NT2/D1 (cell line): ENCODE measurements around the gene ALPI.

Experiments
- YY1 ChIP-seq: IDR thresholded peaks from 2 replicates; pipeline ENCODE4 v1.6.1; 2011; ENCODE audit not compliant: insufficient read length, insufficient read depth
- ZNF274 ChIP-seq: IDR thresholded peaks from 2 replicates; pipeline ENCODE4 v1.6.1; 2011; ENCODE audit warnings: mild to moderate bottlenecking, low read depth, low read length

DNA sequence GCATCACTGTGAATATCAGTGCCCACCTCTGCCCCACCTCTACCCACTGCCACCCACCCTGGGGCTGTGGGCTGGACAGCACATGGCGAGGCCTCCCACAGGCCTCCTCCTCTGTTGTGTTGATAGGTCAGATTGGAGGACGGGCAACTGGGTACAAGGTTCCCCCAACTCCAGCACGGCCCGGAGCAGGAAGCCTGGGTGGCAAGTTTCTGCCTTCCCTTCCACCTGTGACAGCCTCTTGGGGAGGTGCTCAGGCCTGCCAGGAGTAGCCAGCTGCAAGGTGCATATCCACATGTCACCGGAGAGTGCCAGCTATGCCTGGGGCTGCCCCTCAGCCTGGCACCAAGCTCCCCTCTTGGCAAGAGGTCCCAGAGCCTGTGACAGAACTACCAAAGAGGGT lies 38.6 kb downstream of the ALPI start:
- TF ChIP-seq YY1 (no peak), ZNF274 (no peak)
